Uterus (tissue), 2 donors: ENCODE data around the gene TAX1BP1.

Experiments
- CTCF ChIP-seq, 4 experiments: fragments of 200-600 bp in 2 of 4; fragments of 450-650 bp in 2 of 4; sonication (generic) in 2 of 4; IDR thresholded peaks; one replicate each; pipeline ENCODE4 v1.5.1; 2016 to 2019; ENCODE audit warnings: antibody characterized with exemption in 4 of 4, mild to moderate bottlenecking in 2 of 4, moderate library complexity in 1 of 4
- POLR2A ChIP-seq, 2 donors: fragments of 450-650 bp; IDR thresholded peaks; one replicate each; pipeline ENCODE4 v1.6.1; 2016; ENCODE audit warnings: antibody characterized with exemption in 2 of 2, mild to moderate bottlenecking in 1 of 2, moderate library complexity in 1 of 2

GRCh38 chr7:27873981-27874957 lies 134.3 kb downstream of the TAX1BP1 start:
- TF ChIP-seq CTCF (IDR thresholded peaks at IDR 0.05) (no peak), POLR2A (IDR thresholded peaks at IDR 0.05) (no peak)
